HT1080 (cell line): ENCODE data around the gene SNX15. TPM values are rescaled to one million over a fixed set of nuclear protein-coding genes. Genes with fewer than 3 reads are reported as not detected.
"Not testable (repeated sequence)": the region's sequence is repeated elsewhere in the genome, so short reads cannot be mapped to it uniquely, and the experiment has no call there.

ENCODE experiments used
- DNase-seq: peaks from one replicate; pipeline ENCODE4 v3.0.0-alpha.2; 2015; ENCODE audit warnings: low read depth
- polyA plus RNA-seq, 2 experiments: library from polyadenylated mRNA; depleted of rRNA; stranded (reverse); fragments of >200 nt; gene quantifications; 2 replicates each; pipeline ENCODE4 v1.2.3, GENCODE V29; 2015
- total RNA-seq: library from RNA; depleted of rRNA; stranded (reverse); fragments of >200 nt; shearing (Covaris generic); gene quantifications from 2 replicates; pipeline ENCODE4 v1.2.3, GENCODE V29; 2014; rRNA removed

The SNX15 gene
- total RNA-seq = 20.1 and 23.1 TPM in 2 replicates
- polyA plus RNA-seq (2015; cell fraction: cytosol; rRNA removed) = 9.9 and 10.3 TPM in 2 replicates
- 8.5 and 10.3 TPM in 2 replicates for polyA plus RNA-seq (2015; cell fraction: nucleus; rRNA removed)

DNA sequence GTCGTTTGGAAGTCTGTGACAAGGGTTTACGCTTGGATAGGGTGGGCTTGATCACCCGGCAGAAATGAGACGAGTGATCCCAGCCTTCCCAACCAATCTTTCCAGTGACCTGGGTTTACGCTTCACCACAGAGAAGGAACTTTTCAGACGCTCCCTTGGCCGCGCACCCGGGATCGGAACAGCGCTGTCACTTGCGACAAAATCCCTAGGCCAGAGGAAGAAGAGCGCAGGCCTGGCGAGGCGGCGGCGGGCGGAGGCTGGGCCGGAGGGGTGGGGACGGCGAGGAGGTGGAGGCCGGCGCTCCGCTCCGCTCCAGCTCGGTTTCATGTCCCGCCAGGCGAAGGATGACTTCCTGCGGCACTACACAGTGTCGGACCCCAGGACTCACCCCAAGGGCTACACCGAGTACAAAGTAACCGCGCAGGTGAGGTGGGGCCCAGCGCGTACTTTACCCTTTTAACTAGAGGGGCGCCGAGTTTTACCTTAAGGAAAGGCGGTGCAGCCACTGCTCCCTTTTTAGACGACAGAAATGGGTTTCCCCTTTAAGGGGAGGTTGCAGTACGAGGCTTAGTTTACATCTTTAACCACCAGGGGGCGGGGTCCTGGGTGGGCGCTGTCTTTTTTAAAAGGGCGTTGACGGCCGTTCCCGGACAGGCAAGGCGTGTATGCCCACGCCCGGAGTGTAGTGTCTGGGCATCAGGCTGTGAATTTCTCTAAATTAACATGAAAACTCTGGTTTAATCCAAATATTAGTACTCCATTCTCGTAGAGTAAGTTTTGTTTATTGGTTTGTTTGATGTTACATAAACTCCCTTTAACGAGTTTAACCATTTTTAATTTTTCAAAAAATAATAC is at the start of gene SNX15:
TSS of gene SNX15 (plus strand) at position 227 of the 855 bp plus-strand sequence. CDS start at position 326, 99 bp downstream.
- DNase-seq = peak; percentile 92

DNA sequence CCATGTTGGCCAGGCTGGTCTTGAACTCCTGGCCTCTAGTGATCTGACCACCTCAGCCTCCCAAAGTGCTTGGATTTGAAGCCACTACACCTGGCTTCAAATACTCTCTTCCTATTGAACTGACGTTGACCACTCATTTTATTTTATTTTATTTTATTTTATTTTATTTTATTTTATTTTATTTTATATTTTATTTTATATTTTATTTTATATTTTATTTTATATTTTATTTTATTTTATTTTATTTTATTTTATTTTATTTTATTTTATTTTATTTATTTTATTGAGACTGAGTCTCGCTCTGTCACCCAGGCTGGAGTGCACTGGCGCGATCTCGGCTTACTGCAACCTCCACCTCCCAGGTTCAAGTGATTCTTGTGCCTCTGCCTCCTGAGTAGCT is 43.9 kb upstream of the SNX15 start:
- not testable (repeated sequence) for DNase-seq

GRCh38 chr11:64987998-64988854 is 39.0 kb upstream of the SNX15 start:
- no peak for DNase-seq

DNA sequence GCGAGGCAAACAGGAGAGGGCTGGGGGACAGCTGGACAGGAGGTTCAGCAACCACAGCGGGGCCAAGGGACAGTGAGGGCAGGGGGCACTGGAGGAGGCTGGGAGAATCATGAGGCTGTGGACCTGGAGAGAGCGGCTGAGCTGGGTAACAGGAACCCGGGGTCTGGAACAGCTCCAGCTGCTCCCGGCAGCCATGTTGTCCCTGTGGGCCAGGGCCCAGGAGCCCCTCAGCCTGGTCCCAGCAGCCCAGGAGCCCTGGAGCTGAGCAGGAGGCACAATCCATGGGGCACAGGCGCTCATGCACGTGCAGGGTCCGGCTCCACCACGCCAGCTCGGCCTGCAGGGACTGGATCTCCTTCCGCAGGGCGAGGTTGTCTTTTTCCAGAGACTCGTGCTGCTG is 37.8 kb upstream of the SNX15 start:
- no peak for DNase-seq

- DNase-seq = peak; percentile 39
These were observed 36.9 kb upstream of the SNX15 start for GRCh38 chr11:64990222-64990923.

GRCh38 chr11:64994318-64994717 is 32.9 kb upstream of the SNX15 start:
- DNase-seq = no peak

DNA sequence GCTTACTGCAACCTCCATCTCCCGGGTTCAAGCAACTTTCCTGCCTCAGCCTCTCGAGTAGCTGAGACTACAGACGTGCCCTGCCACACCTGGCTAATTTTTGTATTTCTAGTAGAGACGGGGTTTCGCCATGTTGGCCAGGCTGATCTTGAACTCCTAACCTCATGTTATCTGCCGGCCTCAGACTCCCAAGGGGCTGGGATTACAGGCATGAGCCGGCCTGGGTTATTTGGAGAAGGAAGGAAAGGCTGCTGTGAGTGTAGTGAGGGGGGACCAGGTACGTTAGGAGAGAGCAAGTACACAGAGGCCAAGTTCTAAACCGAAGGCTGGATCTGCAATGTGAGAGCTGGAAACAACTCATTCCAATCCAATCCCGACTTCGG is 30.9 kb upstream of the SNX15 start:
- no peak for DNase-seq

DNA sequence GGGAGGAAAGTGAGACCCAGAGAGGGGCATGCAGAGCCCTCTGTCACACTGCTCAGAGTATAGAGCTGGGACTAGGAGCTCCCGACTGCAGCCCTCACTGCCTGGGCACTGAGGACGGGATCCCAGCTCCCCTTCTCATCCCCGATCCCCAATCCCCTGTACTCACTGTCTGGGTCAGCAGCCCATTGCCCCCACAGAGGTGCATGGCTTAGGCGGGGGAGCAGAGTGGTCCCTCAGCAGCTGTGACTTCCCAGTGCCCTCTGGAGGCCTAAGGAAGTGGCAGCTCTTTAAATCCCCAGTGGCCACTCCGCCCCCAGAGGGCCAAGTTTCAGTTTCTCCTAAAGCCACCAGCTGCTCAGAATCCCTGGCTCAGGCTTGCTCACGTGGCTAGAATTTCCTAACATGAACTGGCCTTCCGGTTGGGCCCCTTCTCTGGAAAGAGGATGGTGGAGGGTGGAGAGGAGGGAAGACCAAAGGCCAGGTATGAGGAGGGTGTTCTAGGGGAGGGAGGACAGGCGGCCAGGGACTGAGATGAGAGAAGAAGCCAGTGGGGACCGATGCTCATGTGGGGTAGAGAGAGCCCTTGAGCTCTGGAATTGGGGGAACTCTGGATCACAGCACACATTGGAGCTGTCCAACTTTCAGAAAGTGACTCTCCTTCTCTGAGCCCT is 30.4 kb upstream of the SNX15 start, which contains the start of gene BATF2:
TSS of gene BATF2 (minus strand) at position 262 of the 671 bp plus-strand sequence. CDS start at position 205, 57 bp downstream.
- peak; percentile 87 for DNase-seq

GRCh38 chr11:64998141-64998540 is 29.1 kb upstream of the SNX15 start:
- DNase-seq = no peak

DNA sequence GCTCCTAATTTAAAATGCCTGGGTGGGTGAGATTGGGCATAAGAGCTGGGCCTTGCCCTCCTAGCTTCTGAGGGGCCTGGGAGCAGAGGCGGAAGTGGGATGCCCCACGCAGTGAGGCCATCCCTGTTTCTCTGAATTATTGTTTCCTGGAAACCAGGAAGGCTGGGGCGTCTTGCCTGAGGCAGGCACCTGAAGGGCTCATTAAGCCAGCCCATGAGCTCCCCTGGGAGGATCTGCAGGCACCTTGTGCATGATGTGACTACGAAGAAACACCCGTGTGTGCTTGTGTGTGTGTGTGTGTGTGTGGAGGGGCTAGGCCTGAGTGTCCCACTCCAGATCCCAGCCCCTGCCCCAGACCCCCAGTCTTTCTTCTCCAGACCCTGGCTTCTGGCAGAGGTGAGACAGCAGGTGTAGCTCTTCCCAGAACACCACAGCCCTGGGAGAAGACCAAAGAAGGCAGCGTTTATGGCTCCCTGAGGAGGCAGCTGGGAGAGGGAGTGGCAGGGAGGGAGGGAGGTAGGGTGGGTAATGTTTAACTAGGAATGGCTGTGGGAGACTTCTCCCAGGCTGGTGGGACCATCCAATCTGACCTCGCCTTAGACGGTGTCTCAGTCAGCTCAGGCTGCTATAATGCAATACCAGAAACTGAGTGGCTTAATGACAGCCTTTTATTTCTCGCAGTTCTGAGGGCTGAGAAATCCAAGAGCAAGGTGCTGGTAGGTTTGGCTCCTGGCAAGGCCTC is 28.4 kb upstream of the SNX15 start:
- no peak for DNase-seq

DNA sequence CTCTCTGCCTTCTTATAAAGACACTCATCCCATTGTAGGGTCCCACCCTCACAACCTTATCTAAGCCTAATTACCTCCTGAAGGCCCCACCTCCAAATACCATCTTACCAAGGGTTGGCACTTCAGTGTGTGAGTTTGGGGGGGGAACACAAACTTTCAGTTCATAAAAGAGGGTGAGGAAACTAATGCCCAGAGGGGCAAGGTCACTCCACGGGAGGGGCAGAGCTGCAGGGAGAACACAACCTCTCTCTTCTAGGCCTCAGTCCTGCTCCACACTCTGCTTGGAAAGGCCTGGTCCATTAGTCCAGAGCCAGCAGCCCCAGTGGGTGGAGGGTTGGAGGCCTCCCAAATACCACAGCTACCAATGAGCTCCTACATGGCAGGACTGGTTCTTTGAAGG is 27.8 kb upstream of the SNX15 start:
- DNase-seq = no peak

- no peak for DNase-seq
These were observed 24.5 kb upstream of the SNX15 start for GRCh38 chr11:65002706-65003105.

- DNase-seq = no peak
These were observed 24.0 kb upstream of the SNX15 start for GRCh38 chr11:65003282-65003681.

DNA sequence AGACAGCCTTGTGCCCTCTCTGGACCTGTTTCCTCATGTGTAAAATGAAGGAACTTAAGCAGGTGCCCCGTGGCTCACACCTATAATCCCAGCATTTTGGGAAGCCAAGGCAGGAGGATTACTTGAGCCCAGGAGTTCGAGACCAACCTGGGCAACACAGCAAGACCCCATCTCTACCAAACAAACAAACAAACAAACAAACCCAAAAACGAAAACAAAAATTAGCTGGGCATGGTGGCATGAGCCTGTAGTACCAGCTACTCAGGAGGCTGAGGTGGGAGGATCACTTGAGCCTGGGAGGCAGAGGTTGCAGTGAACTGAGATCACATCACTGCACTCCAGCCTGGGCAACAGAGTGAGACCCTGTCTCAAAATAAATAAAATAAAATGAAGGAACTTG is 23.3 kb upstream of the SNX15 start:
- not testable (repeated sequence) for DNase-seq

- no peak for DNase-seq
These were observed 19.2 kb upstream of the SNX15 start for GRCh38 chr11:65008016-65008415.

DNA sequence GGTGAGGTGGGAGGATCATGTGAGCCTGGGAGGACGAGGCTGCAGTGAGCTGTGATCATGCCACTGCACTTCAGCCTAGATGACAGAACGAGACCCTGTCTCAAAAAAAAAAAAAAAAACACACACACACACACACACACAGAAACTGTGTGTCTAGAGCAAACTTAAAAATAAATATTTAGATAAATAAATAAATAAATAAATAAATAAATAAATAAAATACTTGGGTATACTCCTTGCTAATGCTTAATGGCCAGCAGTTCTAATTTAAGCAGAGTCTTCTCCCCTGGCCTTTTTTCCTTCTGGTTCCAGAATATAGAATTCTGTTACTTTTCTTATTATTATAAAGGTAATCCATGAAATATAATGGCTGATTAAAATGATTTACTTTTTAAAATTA is 18.4 kb upstream of the SNX15 start:
- no peak for DNase-seq

- DNase-seq = peak; percentile 87
These were observed 13.9 kb upstream of the SNX15 start for GRCh38 chr11:65013130-65013887.

DNA sequence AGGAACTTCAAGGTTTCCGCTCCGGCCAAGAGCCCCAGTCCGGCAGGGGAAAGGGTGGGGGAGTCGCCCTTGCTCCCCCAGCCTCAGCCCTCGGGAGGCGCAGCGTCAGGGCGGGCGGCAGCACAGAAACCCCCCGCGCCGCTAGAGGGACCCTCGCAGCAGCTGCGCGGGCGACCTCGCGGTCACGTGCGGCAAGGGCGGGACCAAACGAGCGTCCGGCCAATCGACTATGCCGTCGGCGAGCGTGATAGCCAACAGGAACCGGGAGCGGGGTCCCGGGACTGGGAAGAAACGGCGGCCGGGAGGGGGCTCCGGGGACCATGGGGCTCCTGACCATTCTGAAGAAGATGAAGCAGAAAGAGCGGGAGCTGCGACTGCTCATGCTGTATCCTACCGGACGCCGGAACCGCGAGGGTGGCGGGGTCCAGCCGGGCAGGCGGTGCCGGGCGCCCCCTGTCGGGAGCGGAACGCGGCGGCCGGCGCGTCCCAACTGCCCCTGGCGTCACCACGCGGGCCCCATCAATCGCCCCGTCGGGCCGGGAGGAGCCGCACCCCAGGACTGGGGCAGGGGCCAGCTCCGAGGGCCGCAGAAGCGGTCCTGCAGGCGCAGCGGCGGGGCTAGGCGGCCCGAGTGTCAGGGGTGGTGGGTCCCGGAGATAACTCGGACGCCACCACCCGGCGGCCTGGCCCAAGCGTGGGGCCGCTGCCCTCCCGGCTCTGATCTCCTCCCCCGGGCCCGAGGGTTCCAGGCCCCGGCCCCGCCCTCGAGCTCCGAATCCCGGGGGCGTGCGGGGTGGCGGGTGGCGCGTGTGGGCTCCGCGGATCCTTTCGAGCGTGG is 13.1 kb upstream of the SNX15 start, which contains the start of gene ARL2:
TSS of gene ARL2 (plus strand) at position 273 of the 838 bp plus-strand sequence. CDS start at position 321, 48 bp downstream.
- peak; percentile 93 for DNase-seq
